HG03159 (cell line): ENCODE data around the gene CSNK1A1.
"Not testable (repeated sequence)": the region's sequence is repeated elsewhere in the genome, so short reads cannot be mapped to it uniquely, and the experiment has no call there.

Experiments
- ATAC-seq: cut with Tn5 transposase; IDR thresholded peaks from one replicate; pipeline ENCODE4 v1.9.1; 2021; ENCODE audit warnings: mild to moderate bottlenecking, moderate library complexity; ENCODE audit not compliant: unreplicated experiment

The CSNK1A1 gene

DNA sequence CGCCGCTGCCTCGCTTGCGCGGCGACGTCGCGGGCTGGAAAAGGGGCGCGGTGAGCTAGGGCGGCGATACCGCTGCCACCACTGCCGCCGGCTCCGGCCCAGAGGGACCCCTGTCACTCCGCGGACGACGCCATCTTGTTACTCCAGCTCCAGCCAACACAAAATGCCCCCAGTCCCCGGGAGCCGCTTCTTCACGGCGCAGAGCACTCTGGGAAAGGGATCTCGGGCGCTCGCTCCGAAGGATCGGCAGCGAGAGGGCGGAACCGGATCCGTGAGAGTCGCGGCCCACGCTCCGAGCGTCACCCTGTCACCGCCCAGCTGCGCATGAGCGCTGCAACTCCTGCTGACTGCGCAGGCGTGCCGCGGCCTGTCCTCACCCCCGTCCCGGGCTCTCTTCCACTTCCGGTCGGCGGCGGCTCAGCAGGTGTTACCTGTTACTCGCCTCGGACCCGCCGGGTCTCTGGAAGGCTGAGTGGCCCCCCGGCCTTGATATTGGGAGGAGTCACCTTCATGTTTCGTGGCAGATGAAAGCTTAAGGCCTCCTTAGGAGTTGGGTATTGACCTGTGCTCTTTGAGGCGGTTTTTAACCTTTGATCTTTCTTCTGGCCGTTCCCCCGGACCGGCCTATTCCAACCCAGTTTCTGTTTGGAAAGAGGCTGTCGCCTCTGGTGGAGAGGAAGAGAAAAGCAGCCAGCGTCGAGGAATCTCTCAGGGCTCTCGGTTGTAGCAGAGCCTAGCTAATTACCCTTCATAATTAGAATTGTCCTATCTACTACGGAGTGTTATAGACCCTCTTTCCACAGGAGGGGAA, at the start of gene CSNK1A1:
CSNK1A1 (minus strand) TSS at position 213 of the 811 bp plus-strand sequence. CDS start 475 bp downstream, outside the sequence.
- ATAC-seq, result peak; percentile 87

DNA sequence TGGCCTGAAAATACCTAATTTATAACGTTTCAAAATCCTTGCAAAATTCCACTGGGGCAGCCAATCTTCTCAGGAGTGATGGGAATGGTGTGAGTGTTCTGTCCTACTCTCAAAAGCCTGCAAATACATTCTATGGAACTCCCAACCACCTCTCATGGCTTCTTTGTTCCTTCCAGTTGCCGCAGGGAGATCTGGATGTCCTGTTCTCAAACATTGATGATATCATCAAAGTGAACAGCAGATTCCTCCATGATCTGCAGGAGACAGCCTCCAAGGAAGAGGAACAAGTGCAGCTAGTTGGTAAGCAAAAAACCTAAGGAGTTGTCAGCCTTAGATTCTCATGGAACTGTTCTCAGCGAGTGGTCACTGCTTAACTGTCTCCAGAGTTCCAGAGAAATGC, 49.7 kb upstream of the CSNK1A1 start:
- ATAC-seq, result no peak

DNA sequence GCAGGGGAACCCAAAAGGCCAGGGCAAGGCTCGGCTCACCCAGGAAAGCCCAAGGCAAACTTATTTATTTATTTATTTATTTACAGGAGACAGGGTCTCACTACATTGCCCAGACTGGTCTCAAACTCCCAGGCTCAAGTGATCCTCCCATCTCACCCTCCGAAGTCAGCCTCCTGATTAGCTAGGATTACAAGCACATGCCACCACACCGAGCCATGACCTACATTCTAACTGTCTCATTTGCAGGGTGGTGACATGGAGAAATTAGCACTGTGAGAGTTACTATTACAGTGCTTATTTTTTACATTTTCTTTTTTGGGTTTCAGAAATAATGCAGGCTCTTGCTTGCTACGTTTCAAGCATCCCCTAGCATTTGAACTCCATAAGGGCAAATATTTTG, 48.1 kb upstream of the CSNK1A1 start:
- ATAC-seq, result no peak

DNA sequence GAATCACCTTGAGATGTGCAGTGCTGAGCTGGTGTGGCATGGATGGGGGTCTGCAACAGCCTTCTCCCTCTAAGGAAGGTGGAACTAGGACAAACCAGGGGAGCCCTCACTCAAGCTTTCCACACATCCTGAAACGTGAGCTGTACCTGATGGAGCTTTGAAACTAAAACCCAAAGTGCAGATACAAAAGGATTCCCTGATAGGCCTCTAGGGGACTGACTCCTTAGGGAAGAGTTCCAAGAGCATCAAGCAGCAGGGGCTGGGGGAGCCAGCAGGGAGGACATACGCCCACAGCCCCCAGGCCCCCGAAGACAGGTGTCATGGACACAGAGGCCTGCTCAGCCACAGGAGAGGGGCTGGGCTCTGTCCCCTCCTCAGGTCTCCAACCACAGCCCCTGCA, 47.7 kb upstream of the CSNK1A1 start:
- no peak for ATAC-seq

DNA sequence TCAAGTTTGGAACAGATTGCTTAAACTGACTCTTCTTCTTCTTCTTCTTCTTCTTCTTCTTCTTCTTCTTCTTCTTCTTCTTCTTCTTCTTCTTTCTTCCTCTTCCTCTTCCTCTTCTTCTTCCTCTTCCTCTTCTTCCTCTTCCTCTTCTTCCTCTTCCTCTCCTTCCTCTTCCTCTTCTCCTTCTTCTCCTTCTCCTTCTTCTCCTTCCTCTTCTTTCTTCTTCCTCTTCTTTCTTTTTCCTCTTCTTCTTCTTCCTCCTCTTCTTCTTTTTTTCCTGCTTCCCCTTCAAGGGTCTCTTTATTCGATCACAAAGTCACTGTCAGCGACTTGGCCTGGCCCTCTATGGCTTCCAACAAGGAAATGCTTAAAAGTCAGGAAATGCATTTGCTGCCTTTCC, 47.0 kb upstream of the CSNK1A1 start:
- ATAC-seq, result not testable (repeated sequence)

DNA sequence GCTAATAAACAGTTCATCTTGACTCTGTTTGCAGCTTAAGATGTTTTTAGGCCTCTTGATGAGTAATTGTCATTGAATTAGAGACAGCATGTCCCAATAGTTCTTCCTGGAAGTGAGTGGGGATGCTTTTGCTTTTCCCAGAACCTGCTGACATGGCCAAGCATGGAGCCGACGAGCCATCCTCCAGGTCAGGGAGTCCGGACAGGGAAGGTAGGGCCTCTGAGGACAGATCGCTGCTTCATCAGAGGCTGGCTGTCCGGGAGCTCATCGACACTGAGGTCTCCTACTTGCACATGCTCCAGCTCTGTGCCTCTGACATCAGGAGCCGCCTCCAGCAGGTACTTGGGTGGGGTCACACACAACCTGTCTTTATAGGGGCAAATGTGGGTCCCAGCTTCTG, 46.4 kb upstream of the CSNK1A1 start:
- no peak for ATAC-seq

DNA sequence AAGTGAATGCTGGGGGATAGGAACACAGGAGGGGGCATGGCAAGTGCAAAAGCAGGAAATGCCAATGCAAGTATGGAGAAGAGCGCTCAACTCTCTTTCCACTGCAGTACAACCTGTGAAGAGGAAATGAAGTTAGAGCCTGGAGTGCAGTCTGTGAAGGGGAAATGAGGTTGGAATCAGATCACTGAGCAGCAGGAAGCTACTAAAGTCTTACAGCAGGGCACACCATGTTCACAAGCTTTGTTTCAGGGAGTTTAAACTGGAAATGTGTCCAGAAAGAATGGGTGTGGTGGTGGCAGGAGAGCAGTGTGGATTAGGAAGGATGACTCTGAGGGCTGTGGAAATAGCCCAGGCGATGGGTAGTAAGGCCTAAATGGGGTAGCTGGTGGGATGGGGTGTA, 45.5 kb upstream of the CSNK1A1 start:
- ATAC-seq, result no peak

DNA sequence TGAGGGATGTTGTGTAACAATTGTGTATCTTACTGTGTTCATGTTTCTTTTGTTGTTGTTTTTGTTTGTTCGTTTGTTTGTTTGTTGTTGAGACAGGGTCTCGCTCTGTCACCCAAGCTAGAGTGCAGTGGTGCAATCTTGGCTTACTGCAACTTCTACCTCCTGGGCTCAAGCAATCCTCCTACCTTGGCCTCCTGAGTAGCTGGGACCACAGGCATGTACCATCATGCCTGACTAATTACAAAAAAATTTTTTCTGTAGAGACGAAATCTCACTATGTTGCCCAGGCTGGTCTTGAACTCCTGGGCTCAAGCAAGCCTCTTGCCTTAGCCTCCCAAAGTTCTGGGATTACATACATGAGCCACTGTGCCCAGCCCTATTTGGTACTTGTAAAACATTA, 43.9 kb upstream of the CSNK1A1 start:
- not testable (repeated sequence) for ATAC-seq

DNA sequence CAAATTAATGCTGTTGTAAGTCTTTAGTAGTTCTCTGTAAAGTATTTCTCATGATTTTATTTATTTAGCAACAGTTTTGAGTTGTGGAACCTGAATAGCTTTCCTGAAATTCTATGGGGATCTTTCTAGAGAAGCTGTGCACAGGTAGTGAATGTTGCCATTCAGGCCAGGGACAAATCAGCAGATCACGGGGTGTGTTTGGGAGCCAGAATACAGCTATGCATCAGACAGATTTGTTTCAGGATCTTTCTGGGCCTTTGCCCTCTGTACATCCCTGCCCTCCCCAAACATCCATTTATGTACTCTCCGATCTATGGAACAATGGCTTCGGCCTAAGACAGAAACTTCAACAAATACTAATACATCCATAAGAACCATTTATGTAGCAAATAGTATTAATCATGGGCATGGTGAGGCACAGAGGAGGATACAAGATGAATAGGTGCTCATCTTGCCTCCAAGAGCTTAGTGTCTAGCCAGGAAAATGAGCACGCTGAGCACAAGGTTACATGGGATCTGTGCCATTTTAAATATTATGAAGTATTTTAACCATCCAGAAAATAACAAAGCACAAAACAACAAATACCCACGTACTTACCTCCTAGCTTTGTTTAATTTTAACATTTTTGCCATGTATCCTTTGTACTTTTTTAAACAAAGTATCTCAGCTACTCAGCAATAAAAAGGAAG, 43.1 kb upstream of the CSNK1A1 start:
- ATAC-seq, result no peak

DNA sequence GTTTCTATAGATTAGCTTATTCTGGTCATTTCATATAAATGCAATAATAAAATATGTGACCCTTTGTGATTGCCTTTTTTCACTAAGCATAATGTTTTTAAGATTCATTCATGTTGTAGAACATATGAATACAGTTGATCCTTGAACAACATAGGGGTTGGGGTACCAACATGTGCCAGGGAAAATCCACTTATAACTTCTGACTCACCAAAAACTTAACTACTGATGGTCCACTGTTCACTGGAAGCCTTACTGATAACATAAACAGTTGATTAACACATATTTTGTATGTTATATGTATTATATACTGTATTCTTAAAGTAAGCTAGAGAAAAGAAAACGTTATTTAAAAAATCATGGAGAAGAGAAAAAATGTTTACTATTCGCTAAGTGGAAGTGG, 42.1 kb upstream of the CSNK1A1 start:
- no peak for ATAC-seq

DNA sequence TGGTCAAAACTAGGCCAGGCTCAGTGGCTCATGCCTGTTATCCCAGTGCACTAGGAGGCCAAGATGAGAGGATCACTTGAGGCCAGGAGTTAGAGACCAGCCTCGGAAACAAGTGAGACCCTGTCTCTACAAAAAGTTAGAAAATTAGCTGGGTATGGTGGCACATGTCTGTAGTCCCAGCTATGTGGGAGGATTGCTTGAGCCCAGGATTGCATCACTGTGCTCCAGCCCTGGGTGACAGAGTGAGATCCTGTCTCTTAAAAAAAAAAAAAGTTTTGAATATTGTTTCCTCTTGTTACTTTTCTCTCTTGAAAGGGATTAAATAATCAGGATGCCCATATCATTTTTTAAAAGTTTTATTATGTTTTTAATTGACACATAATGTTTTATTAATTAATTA, 37.7 kb upstream of the CSNK1A1 start:
- ATAC-seq, result no peak

DNA sequence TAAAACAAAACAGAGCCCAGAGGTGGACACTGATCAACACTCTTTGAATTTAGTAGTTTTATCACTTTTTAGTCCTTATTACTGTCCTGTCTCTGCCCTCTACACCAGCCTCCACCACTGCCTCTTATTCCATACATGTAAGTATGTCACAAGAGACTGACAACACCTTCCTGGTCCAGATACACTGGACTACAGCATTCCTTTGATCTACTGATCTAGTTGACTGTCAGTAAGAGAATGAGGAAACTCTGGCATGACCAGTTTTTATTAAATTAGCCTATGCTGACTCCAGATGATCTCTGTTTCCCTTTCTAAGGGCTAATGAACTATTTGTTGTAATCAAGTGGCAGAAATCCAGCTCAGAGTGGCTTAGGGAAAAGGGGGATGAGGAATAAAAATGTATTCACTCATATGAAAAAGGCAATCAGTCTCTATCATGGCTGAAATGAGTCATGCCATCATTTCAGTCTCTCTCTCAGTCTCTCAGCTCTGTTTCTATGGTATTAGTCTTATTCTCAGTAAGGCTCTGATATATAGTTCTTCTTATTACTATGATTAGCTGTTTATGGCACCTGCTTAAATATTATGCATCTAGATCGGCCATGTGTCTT, 35.6 kb upstream of the CSNK1A1 start:
- ATAC-seq, result no peak

DNA sequence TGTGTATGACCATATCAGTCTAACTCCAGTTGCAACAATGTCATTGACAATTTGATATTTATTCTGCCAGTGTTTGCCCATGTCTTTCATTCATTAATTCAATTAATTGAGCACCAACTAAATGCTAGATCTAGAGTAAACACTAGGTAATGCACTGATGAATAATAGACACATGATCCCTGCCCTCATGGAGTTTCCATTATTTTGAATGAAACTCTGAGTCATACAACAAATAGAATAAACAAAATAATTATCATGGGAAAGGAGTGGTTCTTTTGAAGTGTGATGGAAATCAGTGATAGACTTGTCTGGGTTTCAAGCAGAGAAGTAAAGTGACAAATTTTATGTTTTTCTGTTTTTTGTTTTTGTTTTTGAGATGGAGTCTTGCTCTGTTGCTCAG, 34.7 kb upstream of the CSNK1A1 start:
- ATAC-seq, result no peak

DNA sequence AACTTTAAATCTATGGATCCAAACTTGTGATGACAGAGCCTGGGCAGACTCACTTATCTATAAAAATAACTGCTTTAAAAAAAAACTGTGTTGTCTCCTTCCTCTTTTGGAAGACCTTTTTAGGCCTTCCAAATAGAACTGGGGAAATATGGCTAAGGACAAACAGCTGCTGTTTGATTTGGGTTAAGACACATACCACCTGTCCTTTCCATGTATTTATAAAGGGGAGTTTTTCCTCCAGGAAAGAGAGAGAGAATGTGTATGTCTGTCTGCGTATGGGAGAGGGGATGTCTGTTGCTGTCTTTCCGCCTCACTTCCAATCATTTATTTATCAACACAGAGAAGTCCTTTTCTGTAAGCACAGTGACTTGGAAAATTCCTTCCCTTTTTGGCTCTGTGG, 32.9 kb upstream of the CSNK1A1 start:
- ATAC-seq, result no peak

DNA sequence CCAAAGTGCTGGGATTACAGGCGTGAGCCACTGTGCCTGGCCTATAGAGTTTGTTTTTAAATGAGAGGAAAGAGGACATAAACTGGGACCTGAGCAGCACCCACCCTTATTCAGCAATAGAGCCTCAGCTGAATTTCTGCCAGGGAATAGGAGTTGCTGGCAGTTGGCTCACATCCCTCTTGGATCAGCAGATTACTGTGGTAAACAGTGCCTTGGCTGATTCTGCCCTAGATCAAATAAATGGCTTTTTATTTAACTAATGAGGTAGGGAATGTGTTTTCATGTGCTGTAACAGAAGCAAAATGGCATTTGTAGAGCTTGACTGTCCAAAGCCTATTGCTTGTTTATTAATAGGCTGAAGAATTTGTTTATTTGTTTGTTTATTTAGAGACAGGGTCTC, 32.2 kb upstream of the CSNK1A1 start:
- ATAC-seq, result no peak

DNA sequence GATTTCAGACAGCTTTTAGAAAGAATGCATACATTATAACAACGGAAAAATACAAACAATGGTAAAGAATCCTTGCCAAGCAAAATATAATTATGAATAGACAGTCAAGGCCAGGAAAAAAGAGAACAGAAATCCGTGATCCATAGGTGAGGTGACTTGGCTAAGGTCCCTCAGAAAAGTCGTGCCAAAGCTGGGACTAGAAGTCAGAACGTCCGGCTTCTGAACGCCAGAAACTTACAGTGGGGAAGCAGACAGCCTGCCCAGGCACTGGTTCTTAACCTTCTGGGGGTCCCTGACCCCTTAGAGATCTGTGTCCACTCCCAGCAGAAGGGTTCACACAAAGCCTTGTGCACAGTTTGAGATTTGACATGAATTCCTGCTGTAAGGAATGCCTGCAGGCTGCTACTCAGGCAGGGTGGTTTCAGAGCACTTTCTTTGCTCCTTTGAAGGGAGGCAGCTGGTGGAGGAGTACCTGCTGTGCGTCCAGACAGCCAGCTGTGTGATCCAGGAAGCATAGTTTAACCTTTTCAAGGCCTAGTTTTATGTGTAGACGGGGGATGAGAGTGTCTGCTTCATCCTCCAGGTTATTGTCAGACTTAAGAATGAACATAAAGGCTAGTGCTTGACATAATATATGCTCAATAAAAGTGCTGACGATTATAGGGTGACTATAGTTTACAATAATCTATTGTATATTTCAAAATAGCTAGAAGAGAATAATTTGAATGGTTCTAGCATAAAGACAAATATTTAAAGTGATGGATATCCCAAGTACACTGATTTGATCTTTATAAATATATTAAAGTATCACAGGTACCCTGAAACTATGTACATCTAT, 30.9 kb upstream of the CSNK1A1 start:
- ATAC-seq, result no peak

DNA sequence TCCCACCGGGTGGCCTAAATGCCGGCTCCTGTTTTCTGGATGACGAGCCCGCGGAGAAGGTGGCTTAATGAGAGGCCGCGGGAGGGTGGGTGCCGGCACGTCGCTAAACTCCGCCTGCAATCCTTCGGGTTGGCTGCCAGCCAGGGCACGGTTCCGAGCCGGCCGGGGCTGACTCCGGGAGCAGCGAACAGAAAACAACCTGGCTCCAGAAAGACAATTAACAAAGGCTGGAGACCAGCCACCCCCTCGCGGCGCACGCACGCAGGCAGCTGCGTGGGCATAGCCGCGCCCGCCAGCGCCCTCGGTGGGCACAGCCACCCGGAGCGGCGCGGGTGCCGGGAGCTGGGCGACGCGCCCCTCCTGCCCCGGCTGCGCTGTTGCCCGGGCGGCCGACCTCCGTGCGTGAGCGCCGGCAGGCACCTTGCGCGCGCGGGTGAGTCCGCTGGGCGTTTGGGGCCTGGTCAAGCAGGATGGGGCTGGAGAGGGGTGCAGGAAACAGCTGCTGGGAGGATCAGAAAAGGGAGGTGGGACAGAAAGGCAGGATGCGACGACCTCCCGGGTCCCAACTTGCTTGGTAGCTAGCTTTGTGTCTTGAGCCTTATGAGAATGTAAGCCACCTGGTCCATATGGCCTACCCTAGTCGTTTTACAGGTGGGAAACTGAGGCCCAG, 30.1 kb upstream of the CSNK1A1 start, which contains the start of gene ARHGEF37:
ARHGEF37 (plus strand) TSS at position 307 of the 670 bp plus-strand sequence. CDS start 16,272 bp downstream, outside the sequence.
- no peak for ATAC-seq

DNA sequence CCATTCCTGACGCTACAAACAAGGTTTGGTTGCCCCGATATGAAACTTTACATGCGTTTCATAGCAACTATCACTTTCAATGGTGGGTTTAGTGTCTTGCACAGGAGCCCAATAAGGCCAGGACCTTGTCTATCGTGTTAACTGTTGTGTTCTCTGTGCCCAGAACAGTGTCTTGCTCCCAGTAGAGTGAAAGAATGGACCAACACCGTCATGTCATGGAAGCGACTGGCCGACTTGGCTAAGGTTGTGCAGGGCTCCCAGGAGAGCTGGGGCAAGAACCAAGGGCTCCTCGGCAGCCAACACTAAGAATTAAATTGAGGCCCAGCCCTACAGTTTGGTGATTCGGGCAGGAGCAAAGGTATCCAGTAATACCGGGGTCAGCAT, 29.6 kb upstream of the CSNK1A1 start:
- no peak for ATAC-seq

DNA sequence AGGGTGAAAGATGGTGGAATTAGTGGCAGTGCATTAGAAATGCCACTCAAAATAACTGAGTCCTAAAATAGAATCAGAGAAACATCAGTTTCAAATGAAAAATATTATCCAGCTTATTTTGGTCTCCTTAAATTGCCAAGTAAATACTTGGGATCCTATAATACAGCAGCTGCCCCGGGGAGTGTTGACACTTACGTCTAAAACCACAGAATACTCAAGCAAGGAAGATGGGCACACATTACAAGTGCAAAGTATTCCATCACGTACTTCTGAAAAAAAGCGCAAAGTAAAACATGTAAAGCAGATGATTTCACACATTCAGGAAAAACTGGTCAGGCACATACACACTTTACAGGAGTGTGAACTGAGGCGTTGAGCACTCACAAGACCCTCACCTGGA, 27.7 kb upstream of the CSNK1A1 start:
- ATAC-seq, result no peak

DNA sequence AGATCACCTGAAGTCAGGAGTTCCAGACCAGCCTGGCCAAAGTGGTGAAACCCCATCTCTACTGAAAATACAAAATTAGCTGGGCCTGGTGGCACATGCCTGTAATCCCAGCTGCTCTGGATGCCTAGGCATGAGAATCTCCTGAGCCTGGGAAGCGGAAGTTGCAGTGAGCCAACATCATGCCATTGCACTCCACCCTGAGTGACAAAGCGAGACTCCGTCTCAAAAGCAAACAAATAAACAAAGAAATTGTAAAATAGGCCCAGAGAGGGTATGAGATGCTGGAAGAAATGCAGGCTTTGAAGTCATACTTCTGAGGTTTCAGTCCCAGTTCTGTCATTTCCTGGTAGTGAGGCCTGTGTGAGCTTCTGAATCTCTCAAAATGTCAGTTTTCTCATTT, 24.8 kb upstream of the CSNK1A1 start:
- ATAC-seq, result no peak
